ENCODE results near the gene EPS8L2. TPM values are rescaled to one million over a fixed set of nuclear protein-coding genes. Genes with fewer than 3 reads are reported as not detected.

EPS8L2 gene
- total and polyA plus RNA-seq, 11 donors: 0.72 to 15.5 (median 1.5) TPM

- TF ChIP-seq CTCF (IDR thresholded peaks at IDR 0.05): no peak
- H3K27me3 ChIP-seq: no peaks in the 10 kb centered on the region
- H3K4me3 ChIP-seq: no peak overlapping the region
- peaks cover 2 to 76% (median 59%) of the 10 kb centered on the region in 9 donors for H3K36me3 ChIP-seq
- no peak overlapping the region for H3K27ac ChIP-seq
- ATAC-seq (no peak), DNase-seq (no peak)
- WGBS, 4 donors: 94 to 100% (median 95%) methylated on average over 3 of the region's 3 CpGs
- H3K9me3 ChIP-seq: no peaks in the 10 kb centered on the region
- intact Hi-C loops (cut with DNase I): no loop called here
- peaks cover 0 to 8% (median 0%) of the 10 kb centered on the region in 12 donors for H3K4me1 ChIP-seq
Measured at GRCh38 chr11:678297-678696, 27.7 kb upstream of the EPS8L2 start.

DNA sequence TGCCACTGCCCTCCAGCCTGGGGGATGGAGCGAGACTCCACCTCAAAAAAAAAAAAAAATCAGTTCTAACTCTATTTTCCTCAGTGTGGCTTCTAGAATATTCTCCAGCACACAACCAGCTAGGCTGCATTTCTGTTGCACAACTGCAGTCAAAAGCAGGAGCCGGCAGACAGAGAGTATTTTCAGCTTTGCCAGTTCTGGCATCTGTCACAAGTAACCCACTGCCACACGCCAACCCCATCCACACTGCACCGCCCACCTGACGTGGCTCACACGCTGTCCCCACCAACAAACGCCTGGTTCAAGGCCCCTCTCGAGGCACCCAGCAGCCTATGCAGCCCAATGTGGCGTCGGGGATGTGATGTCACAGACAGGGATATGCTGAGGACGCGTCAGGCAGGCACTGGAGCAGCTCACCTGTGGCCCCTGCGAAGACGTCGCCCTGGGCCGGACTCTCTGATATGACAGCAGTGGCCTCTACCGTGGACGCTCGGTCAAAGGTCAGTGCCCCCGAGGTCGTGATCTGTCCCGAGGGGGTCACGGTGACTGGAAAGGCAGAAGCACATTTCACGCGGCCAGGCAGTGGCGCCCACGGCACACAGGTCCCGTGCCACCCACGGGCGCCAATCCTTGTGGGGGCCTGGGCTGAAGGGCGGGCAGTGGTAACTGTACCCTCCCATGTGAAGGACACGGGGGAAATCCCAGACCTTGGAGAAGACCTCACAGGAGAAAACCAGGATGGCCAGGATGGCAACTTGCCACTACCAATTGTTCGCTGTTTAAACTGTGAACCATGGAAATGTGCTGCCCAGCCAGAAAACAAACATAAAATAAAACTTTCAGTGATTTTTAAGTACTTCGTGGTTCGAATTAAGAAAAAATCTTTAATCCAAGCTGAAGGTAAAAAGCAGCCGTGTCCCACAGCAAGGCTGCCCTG, 26.5 kb upstream of the EPS8L2 start:
- intact Hi-C loops (cut with DNase I): no loop called here

DNA sequence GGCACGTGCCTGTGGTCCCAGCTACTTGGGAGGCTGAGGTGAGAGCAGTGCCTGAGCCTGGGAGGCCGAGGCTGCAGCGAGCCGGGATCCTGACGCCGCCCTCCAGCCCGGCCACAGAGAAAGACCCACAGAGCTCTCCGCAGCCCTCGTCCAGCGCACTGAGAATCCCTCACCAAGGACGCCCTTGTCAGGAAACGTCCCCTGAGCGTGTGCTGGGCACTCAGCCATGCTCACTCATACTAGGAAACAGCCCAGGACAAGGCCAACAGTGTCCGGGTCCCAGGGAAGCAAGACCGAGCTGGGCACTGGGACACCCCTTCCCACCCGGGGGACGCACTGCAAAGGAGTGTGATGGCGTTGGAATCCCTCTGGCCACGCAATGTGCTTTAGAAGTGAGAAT, 25.6 kb upstream of the EPS8L2 start:
- H3K27me3 ChIP-seq: no peaks in the 10 kb centered on the region
- intact Hi-C loops (cut with DNase I): no loop called here
- H3K27ac ChIP-seq: peak overlapping the region in 8 of 12 donors; percentile 13 to 60 (median 46)
- H3K36me3 ChIP-seq: peaks cover 0 to 76% (median 61%) of the 10 kb centered on the region in 9 donors
- peak; percentile 76 to 95 (median 86) for ATAC-seq
- 46 to 67% (median 55%) methylated on average over 13 to 19 of the region's 19 CpGs for WGBS, 4 donors
- peaks cover 0 to 8% (median 0%) of the 10 kb centered on the region in 12 donors for H3K4me1 ChIP-seq
- peak in 3 of 5 donors; percentile 39 to 77 (median 69) for DNase-seq
- TF ChIP-seq CTCF (IDR thresholded peaks at IDR 0.05) (no peak), POLR2A (IDR thresholded peaks at IDR 0.05) (no peak)
- H3K9me3 ChIP-seq: no peaks in the 10 kb centered on the region
- no peak overlapping the region for H3K4me3 ChIP-seq

More for the DNA sequence above, 26.5 kb upstream of the EPS8L2 start:
- WGBS, 4 donors: 94 to 96% (median 95%) methylated on average over 31 to 36 of the region's 36 CpGs
- Histone ChIP-seq H3K4me3 (no peak overlapping the region), H3K36me3 (peaks cover 0 to 76% (median 59%) of the 10 kb centered on the region in 9 donors), H3K9me3 (no peaks in the 10 kb centered on the region), H3K4me1 (peaks cover 0 to 8% (median 0%) of the 10 kb centered on the region in 12 donors), H3K27me3 (no peaks in the 10 kb centered on the region), H3K27ac (peak overlapping the region in 3 of 12 donors; percentile 30 to 58 (median 51))
- TF ChIP-seq POLR2A (IDR thresholded peaks at IDR 0.05) (no peak), CTCF (IDR thresholded peaks at IDR 0.05) (no peak)
- peak in 1 of 4 donors; percentile 33 for ATAC-seq
- DNase-seq: no peak

DNA sequence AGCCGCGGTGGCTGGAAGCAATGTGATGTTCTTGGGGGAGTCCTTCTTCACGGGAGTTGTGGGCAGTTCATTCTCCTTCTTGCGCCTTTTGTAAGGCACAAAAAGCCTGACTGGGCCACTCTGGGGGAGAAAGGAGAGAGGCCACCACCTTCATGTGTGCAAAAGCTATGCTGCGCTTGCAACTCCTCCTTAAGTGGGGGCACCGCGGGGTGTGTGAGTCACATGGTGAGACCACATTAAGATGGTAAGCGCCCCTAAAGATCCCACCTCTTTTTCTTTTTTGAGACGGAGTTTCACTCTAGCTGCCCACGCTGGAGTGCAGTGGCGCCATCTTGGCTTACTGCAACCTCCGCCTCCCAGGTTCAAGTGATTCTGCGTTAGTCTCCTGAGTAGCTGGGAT, 25.1 kb upstream of the EPS8L2 start:
- 89 to 93% (median 92%) methylated on average over 13 of the region's 13 CpGs for WGBS, 4 donors
- peaks cover 0 to 8% (median 0%) of the 10 kb centered on the region in 12 donors for H3K4me1 ChIP-seq
- DNase-seq (no peak), ATAC-seq (no peak)
- H3K27me3 ChIP-seq: no peaks in the 10 kb centered on the region
- TF ChIP-seq CTCF (IDR thresholded peaks at IDR 0.05): no peak
- no peak for TF ChIP-seq POLR2A (IDR thresholded peaks at IDR 0.05)
- H3K4me3 ChIP-seq: no peak overlapping the region
- peak overlapping the region in 7 of 12 donors; percentile 13 to 60 (median 50) for H3K27ac ChIP-seq
- H3K9me3 ChIP-seq: no peaks in the 10 kb centered on the region
- peaks cover 0 to 80% (median 63%) of the 10 kb centered on the region in 9 donors for H3K36me3 ChIP-seq
- intact Hi-C loops (cut with DNase I): no loop called here
